GM23338 (cell line): ENCODE measurements around the gene HDAC10. TPM values are rescaled to one million over a fixed set of nuclear protein-coding genes. Genes with fewer than 3 reads are reported as not detected.

Experiments
- ATAC-seq: fragments of 200-7000 bp; cut with Tn5 transposase; 3 replicates; pipeline ENCODE4 v1.9.1; 2020
- DNase-seq: peaks from one replicate; pipeline ENCODE4 v3.0.0-alpha.2; 2015; ENCODE audit warnings: low spot score
- H2AFZ ChIP-seq: fragments of 200-600 bp; sonication (generic); 2 replicates; pipeline ENCODE4 v1.8.0; 2016; ENCODE audit warnings: antibody characterized with exemption, mild to moderate bottlenecking, moderate library complexity
- H3F3A ChIP-seq: fragments of 200-600 bp; sonication (generic); replicated peaks from 2 replicates; pipeline ENCODE4 v1.8.0; 2017; ENCODE audit warnings: antibody characterized with exemption, mixed run types, low read depth
- H3K27ac ChIP-seq: fragments of 200-600 bp; sonication (generic); 2 replicates; pipeline ENCODE4 v1.6.1; 2016; ENCODE audit warnings: low read depth
- H3K27me3 ChIP-seq: fragments of 200-600 bp; sonication (generic); 2 replicates; pipeline ENCODE4 v1.8.0; 2016; ENCODE audit warnings: mild to moderate bottlenecking, mixed run types, moderate library complexity; ENCODE audit not compliant: insufficient read depth
- H3K36me3 ChIP-seq: fragments of 200-600 bp; sonication (generic); 2 replicates; pipeline ENCODE4 v1.8.0; 2016; ENCODE audit warnings: mild to moderate bottlenecking; ENCODE audit not compliant: insufficient read depth
- H3K4me1 ChIP-seq: fragments of 200-600 bp; sonication (generic); 2 replicates; pipeline ENCODE4 v1.8.0; 2016; ENCODE audit warnings: mild to moderate bottlenecking, moderate library complexity; ENCODE audit not compliant: insufficient read depth
- H3K4me2 ChIP-seq: fragments of 200-600 bp; sonication (generic); 2 replicates; pipeline ENCODE4 v1.7.1; 2017; ENCODE audit warnings: mixed run types
- H3K4me3 ChIP-seq: fragments of 200-600 bp; sonication (generic); 2 replicates; pipeline ENCODE4 v1.6.1; 2016; ENCODE audit warnings: mixed run types
- H3K79me2 ChIP-seq: fragments of 200-600 bp; sonication (generic); replicated peaks from 2 replicates; pipeline ENCODE4 v1.8.0; 2017; ENCODE audit warnings: mild to moderate bottlenecking; ENCODE audit not compliant: insufficient read depth
- H3K9me2 ChIP-seq: fragments of 200-600 bp; sonication (generic); 2 replicates; pipeline ENCODE4 v1.8.0; 2017; ENCODE audit not compliant: insufficient read depth
- H4K20me1 ChIP-seq: fragments of 200-600 bp; sonication (generic); replicated peaks from 2 replicates; pipeline ENCODE4 v1.8.0; 2017; ENCODE audit warnings: mild to moderate bottlenecking; ENCODE audit not compliant: insufficient read depth
- H3K27ac Mint-ChIP-seq: 2 replicates; pipeline ENCODE4 v1.8.0; 2020; ENCODE audit warnings: inconsistent platforms, mild to moderate bottlenecking, moderate library complexity, mixed read lengths
- H3K27me3 Mint-ChIP-seq: 3 replicates; pipeline ENCODE4 v1.8.0; 2022; ENCODE audit warnings: low read depth, mild to moderate bottlenecking, moderate library complexity, mixed read lengths, inconsistent platforms; ENCODE audit not compliant: insufficient read depth, poor library complexity
- H3K36me3 Mint-ChIP-seq: 3 replicates; pipeline ENCODE4 v1.8.0; 2021; ENCODE audit warnings: low read depth, mild to moderate bottlenecking, inconsistent platforms, moderate library complexity, mixed read lengths
- H3K4me1 Mint-ChIP-seq: 3 replicates; pipeline ENCODE4 v1.8.0; 2020; ENCODE audit warnings: mild to moderate bottlenecking, inconsistent platforms, mixed read lengths
- H3K4me3 Mint-ChIP-seq: 3 replicates; pipeline ENCODE4 v1.8.0; 2021; ENCODE audit warnings: moderate library complexity, mild to moderate bottlenecking, inconsistent platforms, mixed read lengths
- H3K9me3 Mint-ChIP-seq: 3 replicates; pipeline ENCODE4 v1.8.0; 2020; ENCODE audit warnings: moderate library complexity, mild to moderate bottlenecking, inconsistent platforms, mixed read lengths
- CTCF ChIP-seq, 2 experiments: fragments of 200-600 bp in 1 of 2; sonication (generic) in 1 of 2; conservative IDR thresholded peaks; 2 replicates each; pipeline versions ENCODE4 v1.5.1 to v1.6.1; 2016 to 2017; ENCODE audit warnings: antibody characterized with exemption in 2 of 2, low read depth in 2 of 2, mild to moderate bottlenecking in 2 of 2, moderate library complexity in 1 of 2
- EZH2phosphoT487 ChIP-seq: fragments of 200-600 bp; sonication (generic); IDR thresholded peaks from one replicate; pipeline ENCODE4 v1.8.1; 2018; ENCODE audit warnings: antibody characterized with exemption; ENCODE audit not compliant: unreplicated experiment
- NANOG ChIP-seq: IDR thresholded peaks from 2 replicates; pipeline ENCODE4 v1.6.1; 2016; ENCODE audit warnings: antibody characterized with exemption, borderline replicate concordance
- POLR2AphosphoS5 ChIP-seq: IDR thresholded peaks from 2 replicates; pipeline ENCODE4 v1.6.1; 2016; ENCODE audit warnings: antibody characterized with exemption, low read depth
- ZNF462 ChIP-seq: fragments of 250-450 bp; sonication (Bioruptor Pico); IDR thresholded peaks from 2 replicates; pipeline ENCODE4 v1.5.0; 2020; ENCODE audit warnings: mild to moderate bottlenecking, moderate library complexity
- polyA plus RNA-seq: library from polyadenylated mRNA; unstranded; fragments of >200 nt; fragmentation: Nextera tagmentation; extraction: Ambion mirVana; gene quantifications from 2 replicates; pipeline ENCODE4 v1.2.1, GENCODE V29; 2016
- total RNA-seq: library from RNA; depleted of rRNA; stranded (reverse); fragments of >200 nt; shearing (Covaris generic); gene quantifications from 2 replicates; pipeline ENCODE4 v1.2.3, GENCODE V29; 2014
- TF ChIP-seq, protein P1 (sequence below): IDR thresholded peaks from 2 replicates; pipeline ENCODE4 v1.6.1; 2016; ENCODE audit warnings: antibody characterized with exemption

Gene HDAC10
- total and polyA plus RNA-seq, 2 experiments from 2014 or later = 4.1 to 41.9 TPM

DNA sequence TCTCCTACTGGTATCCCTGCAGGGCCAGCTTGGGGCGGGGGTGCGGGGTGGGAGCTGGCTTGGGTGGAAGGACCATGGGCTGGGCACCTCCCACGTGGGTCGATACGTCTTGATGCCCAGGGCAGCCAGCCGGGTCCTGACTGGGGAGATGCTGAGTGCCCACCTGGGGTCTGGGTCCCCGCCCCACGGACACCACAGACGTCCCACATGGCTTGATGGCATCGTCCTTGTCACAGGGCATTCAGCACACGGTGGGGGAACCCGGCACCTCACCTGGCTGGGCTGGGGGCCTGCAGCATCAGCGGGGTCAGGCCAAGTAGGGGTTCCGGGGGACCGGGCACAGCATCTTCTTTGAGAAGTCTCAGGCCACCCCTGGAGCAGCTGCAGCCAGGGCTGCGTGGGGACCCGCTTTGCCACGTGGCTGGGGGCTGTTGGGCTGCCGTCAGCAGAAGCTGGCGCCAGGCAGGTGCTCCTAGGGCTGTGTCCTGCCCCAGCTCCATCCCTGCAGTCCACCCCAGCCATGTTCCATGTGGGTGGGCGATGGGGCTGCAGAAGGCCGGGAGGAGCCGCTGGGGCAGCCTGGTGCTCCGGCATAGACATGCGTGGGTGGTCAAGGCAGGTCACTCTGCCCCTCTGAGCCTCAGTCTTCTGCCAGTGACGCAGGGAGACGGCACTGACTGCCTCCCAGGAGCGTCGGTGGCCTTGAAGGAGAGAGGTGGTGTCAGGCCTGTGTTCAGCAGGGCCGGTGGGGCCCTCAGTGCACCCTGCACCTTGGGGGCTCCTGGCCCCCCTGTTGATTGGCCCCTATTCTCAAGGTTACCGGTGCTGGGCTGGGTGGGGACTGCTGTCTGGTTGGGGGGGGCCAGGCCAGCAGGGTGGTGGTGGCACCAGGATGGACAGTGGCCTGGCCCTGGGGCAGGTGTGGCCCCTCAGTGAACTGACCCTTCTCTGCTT lies 41.8 kb downstream of the HDAC10 start (continued):
- TF ChIP-seq ZNF462 (CRISPR knock-in tag) = no peak

DNA sequence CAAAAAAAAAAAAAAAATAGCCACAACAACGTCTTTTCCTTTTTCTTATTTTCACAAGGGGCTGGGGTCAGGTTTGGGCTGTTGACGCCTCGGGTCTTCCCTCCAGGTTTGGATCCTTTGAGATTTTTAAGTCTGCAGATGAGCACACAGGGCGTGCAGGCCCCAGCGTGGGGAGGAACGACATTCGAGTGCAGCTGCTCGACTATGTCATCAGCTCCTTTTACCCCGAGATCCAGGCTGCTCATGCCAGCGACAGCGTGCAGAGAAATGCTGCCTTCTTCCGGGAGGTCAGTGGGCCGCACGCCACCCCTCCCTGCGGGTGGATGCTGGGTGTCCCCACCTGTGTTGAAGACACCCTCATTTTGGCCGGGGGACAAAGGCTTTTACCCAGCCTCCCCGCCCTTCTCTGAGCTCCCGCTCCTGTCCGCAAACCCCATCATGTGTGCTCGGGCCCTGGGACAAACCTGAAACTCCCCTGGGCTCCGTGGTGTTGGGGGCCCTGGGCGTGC lies 42.6 kb downstream of the HDAC10 start:
- Mint-ChIP-seq H3K4me1 (0 out of 3 replicates have a peak, but pooled peaks cover 2% of the 10 kb centered on the region), H3K27me3 (peaks cover 9% of the 10 kb centered on the region)
- TF ChIP-seq NANOG (no peak), POLR2AphosphoS5 (no peak), EZH2phosphoT487 (no peak), CTCF (conservative IDR thresholded peaks at IDR 0.05; ENCODE audit: low read depth in 2 of 2) (no peak)
- TF ChIP-seq, protein P1, sequence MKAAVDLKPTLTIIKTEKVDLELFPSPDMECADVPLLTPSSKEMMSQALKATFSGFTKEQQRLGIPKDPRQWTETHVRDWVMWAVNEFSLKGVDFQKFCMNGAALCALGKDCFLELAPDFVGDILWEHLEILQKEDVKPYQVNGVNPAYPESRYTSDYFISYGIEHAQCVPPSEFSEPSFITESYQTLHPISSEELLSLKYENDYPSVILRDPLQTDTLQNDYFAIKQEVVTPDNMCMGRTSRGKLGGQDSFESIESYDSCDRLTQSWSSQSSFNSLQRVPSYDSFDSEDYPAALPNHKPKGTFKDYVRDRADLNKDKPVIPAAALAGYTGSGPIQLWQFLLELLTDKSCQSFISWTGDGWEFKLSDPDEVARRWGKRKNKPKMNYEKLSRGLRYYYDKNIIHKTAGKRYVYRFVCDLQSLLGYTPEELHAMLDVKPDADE = no peak

More for the DNA sequence above, 42.6 kb downstream of the HDAC10 start:
- Mint-ChIP-seq H3K9me3 (peaks cover 5% of the 10 kb centered on the region; the same call in 2 of the 3 replicates), H3K4me3 (no peak overlapping the region), H3K36me3 (peaks cover 43% of the 10 kb centered on the region), H3K27ac (no peak overlapping the region; the same call in 1 of the 2 replicates)
- H4K20me1 ChIP-seq = peaks cover 11% of the 10 kb centered on the region
- no peak overlapping the region for H3K4me2 ChIP-seq
- no peak overlapping the region for H2AFZ ChIP-seq
- ATAC-seq (no peak), DNase-seq (no peak)
- H3K27ac ChIP-seq = no peak overlapping the region
- 0 out of 2 replicates have a peak, but pooled peaks cover 7% of the 10 kb centered on the region for H3K36me3 ChIP-seq
- no peak overlapping the region for H3K4me3 ChIP-seq
- peaks cover 18% of the 10 kb centered on the region for H3K79me2 ChIP-seq
- H3K9me2 ChIP-seq = no peaks in the 10 kb centered on the region
- peaks cover 2% of the 10 kb centered on the region; the same call in 1 of the 2 replicates for H3F3A ChIP-seq
- no peaks in the 10 kb centered on the region for H3K4me1 ChIP-seq
- H3K27me3 ChIP-seq = no peaks in the 10 kb centered on the region
